Testis (tissue), 2 donors: ENCODE measurements around the gene CCDC83.

ENCODE experiments used
- CTCF ChIP-seq, 3 experiments: fragments of 450-650 bp in 2 of 3; fragments of 200-600 bp in 1 of 3; sonication (generic) in 1 of 3; IDR thresholded peaks; one replicate each; pipeline ENCODE4 v1.5.1; 2016 to 2019; ENCODE audit warnings: antibody characterized with exemption in 3 of 3, mild to moderate bottlenecking in 2 of 3, moderate library complexity in 1 of 3
- POLR2A ChIP-seq: fragments of 450-650 bp; IDR thresholded peaks from one replicate; pipeline ENCODE4 v1.6.1; 2017; ENCODE audit warnings: antibody characterized with exemption, mild to moderate bottlenecking, moderate library complexity

DNA sequence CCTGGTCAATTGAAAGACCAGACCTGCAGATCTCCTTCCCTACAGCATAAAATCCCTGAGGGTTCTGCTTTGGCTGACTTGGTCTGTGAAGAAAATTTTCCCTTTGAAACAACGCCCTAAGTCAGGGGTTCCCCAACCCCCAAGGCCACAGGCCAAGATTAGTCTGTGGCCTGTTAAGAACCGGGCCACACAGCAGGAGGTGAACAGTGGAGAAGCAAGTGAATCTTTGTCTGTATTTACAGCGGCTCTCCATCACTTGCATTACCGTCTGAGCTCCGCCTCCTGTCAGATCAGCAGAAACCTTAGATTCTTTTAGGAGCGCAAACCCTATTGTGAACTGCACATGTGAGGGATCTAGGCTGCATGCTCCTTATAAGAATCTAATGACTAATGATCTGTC, 38.2 kb downstream of the CCDC83 start:
- TF ChIP-seq CTCF (IDR thresholded peaks at IDR 0.05) (no peak), POLR2A (no peak)
